IMR-90 (cell line): ENCODE data around the gene TYRP1. TPM values are rescaled to one million over a fixed set of nuclear protein-coding genes. Genes with fewer than 3 reads are reported as not detected.

ENCODE experiments used
- ATAC-seq: fragments of 200-7000 bp; cut with Tn5 transposase; 2 replicates; pipeline ENCODE4 v1.9.1; 2020; ENCODE audit warnings: low read depth, mild to moderate bottlenecking, moderate library complexity
- BruUV-seq: library from RNA; stranded (reverse); fragments of 400-500 nt; replicated peaks from 2 replicates; lab custom pipeline; 2021; lab: Mats Ljungman, UMichigan
- CTCF ChIA-PET: fragments of 300-600 bp; formaldehyde crosslinking; extraction: SDS; loops from one replicate; lab custom pipeline; 2021; ENCODE audit warnings: antibody characterized with exemption; lab: Yijun Ruan, JAX
- POLR2A ChIA-PET: fragments of 300-600 bp; sonication (Branson Sonifier 250); formaldehyde crosslinking; loops from one replicate; lab custom pipeline; 2022; ENCODE audit warnings: antibody characterized with exemption; ENCODE audit not compliant: unreplicated experiment; lab: Charles Lee
- DNase-seq: peaks from one replicate; pipeline ENCODE4 v3.0.0; 2013
- H2AFZ ChIP-seq: replicated peaks from 2 replicates; pipeline ENCODE3; 2013; ENCODE audit warnings: low read length, mild to moderate bottlenecking; ENCODE audit not compliant: poor library complexity
- H2AK5ac ChIP-seq: 2 replicates; pipeline ENCODE4 v1.6.1; 2013; ENCODE audit warnings: low read depth, low read length, inconsistent platforms
- H2AK9ac ChIP-seq: replicated peaks from 2 replicates; pipeline ENCODE3; 2013; ENCODE audit warnings: mild to moderate bottlenecking, low read depth, low read length, moderate library complexity; ENCODE audit not compliant: poor library complexity
- H2BK120ac ChIP-seq: 2 replicates; pipeline ENCODE4 v1.6.1; 2013; ENCODE audit warnings: low read depth, low read length, inconsistent platforms
- H2BK15ac ChIP-seq: 3 replicates; pipeline ENCODE4 v1.6.1; 2013; ENCODE audit warnings: low read depth, low read length, inconsistent platforms
- H2BK20ac ChIP-seq: 2 replicates; pipeline ENCODE4 v1.6.1; 2013; ENCODE audit warnings: low read depth, mild to moderate bottlenecking, inconsistent platforms, low read length, moderate library complexity
- H2BK5ac ChIP-seq: 2 replicates; pipeline ENCODE4 v1.6.1; 2013; ENCODE audit warnings: mild to moderate bottlenecking, low read depth, low read length, inconsistent platforms; ENCODE audit not compliant: poor library complexity, severe bottlenecking
- H3K14ac ChIP-seq: replicated peaks from 2 replicates; pipeline ENCODE4 v1.6.1; 2013; ENCODE audit warnings: low read depth, low read length, inconsistent platforms
- H3K18ac ChIP-seq: 2 replicates; pipeline ENCODE4 v1.6.1; 2013; ENCODE audit warnings: low read depth, low read length, control low read depth
- H3K23ac ChIP-seq: 2 replicates; pipeline ENCODE4 v1.6.1; 2013; ENCODE audit warnings: low read depth, low read length, inconsistent platforms
- H3K27ac ChIP-seq: 2 replicates; pipeline ENCODE4 v1.5.1; 2013; ENCODE audit warnings: mild to moderate bottlenecking, control low read depth, low read length; ENCODE audit not compliant: insufficient read depth
- H3K27me3 ChIP-seq: 2 replicates; pipeline ENCODE4 v1.6.1; 2013; ENCODE audit warnings: low read length; ENCODE audit not compliant: control insufficient read depth, insufficient read depth
- H3K36me3 ChIP-seq: 2 replicates; pipeline ENCODE4 v1.6.1; 2013; ENCODE audit warnings: low read length, mixed read lengths; ENCODE audit not compliant: control insufficient read depth, insufficient read depth
- H3K4ac ChIP-seq: 2 replicates; pipeline ENCODE4 v1.6.1; 2013; ENCODE audit warnings: low read depth, low read length, inconsistent platforms
- H3K4me1 ChIP-seq: 2 replicates; pipeline ENCODE4 v1.6.1; 2013; ENCODE audit warnings: low read length, mixed read lengths; ENCODE audit not compliant: control insufficient read depth, insufficient read depth
- H3K4me2 ChIP-seq: 2 replicates; pipeline ENCODE4 v1.6.1; 2013; ENCODE audit warnings: low read depth, mild to moderate bottlenecking, control low read depth, low read length, moderate library complexity
- H3K4me3 ChIP-seq: 2 replicates; pipeline ENCODE4 v1.5.1; 2013; ENCODE audit warnings: low read depth, mild to moderate bottlenecking, control low read depth, low read length, moderate library complexity; ENCODE audit not compliant: insufficient read depth
- H3K56ac ChIP-seq: 2 replicates; pipeline ENCODE4 v1.6.1; 2013; ENCODE audit warnings: low read length, inconsistent platforms; ENCODE audit not compliant: insufficient read depth; ENCODE audit errors: extremely low read depth
- H3K79me1 ChIP-seq, 2 experiments: 2 replicates each; pipeline ENCODE4 v1.6.1; 2013; ENCODE audit warnings: low read length in 2 of 2, inconsistent platforms in 1 of 2, low read depth in 1 of 2
- H3K9ac ChIP-seq: 2 replicates; pipeline ENCODE4 v1.6.1; 2013; ENCODE audit warnings: low read depth, low read length, control low read depth
- H3K9me1 ChIP-seq: 2 replicates; pipeline ENCODE4 v1.6.1; 2013; ENCODE audit warnings: low read length, inconsistent platforms; ENCODE audit not compliant: insufficient read depth
- H3K9me3 ChIP-seq: 2 replicates; pipeline ENCODE4 v1.6.1; 2013; ENCODE audit warnings: low read length; ENCODE audit not compliant: control insufficient read depth, insufficient read depth
- H4K20me1 ChIP-seq: 2 replicates; pipeline ENCODE4 v1.6.1; 2013; ENCODE audit warnings: low read length, inconsistent platforms; ENCODE audit not compliant: insufficient read depth
- H4K5ac ChIP-seq: 2 replicates; pipeline ENCODE4 v1.6.1; 2013; ENCODE audit warnings: mild to moderate bottlenecking, low read depth, low read length, control low read depth
- H4K8ac ChIP-seq, 2 experiments: 2 replicates each; pipeline ENCODE4 v1.6.1; 2013; ENCODE audit warnings: low read depth in 2 of 2, low read length in 2 of 2, control low read depth in 1 of 2, inconsistent platforms in 1 of 2
- H4K91ac ChIP-seq: 2 replicates; pipeline ENCODE4 v1.6.1; 2013; ENCODE audit warnings: low read depth, low read length, inconsistent platforms; ENCODE audit not compliant: insufficient read depth
- BHLHE40 ChIP-seq: fragments of 150-350 bp; IDR thresholded peaks from 2 replicates; pipeline ENCODE4 v1.6.1; 2016; ENCODE audit warnings: mild to moderate bottlenecking, low read depth, low read length
- CHD1 ChIP-seq: IDR thresholded peaks from 2 replicates; pipeline ENCODE4 v1.6.1; 2012; ENCODE audit warnings: low read depth, low read length, improper control_type of control experiment
- FOS ChIP-seq: fragments of 150-350 bp; IDR thresholded peaks from 2 replicates; pipeline ENCODE4 v1.6.1; 2016; ENCODE audit warnings: low read depth, low read length
- MAZ ChIP-seq: IDR thresholded peaks from 2 replicates; pipeline ENCODE4 v1.6.1; 2012; ENCODE audit warnings: low read depth, mild to moderate bottlenecking, low read length, improper control_type of control experiment, moderate library complexity, borderline replicate concordance
- NFE2L2 ChIP-seq: fragments of 150-350 bp; IDR thresholded peaks from 2 replicates; pipeline ENCODE4 v1.6.1; 2016; ENCODE audit warnings: low read depth, mild to moderate bottlenecking, low read length
- RFX5 ChIP-seq: IDR thresholded peaks from 2 replicates; pipeline ENCODE4 v1.8.0; 2012; ENCODE audit warnings: low read depth, mild to moderate bottlenecking, low read length, moderate library complexity
- WGBS, 2 experiments: methylation state at CpG; one replicate each; pipeline versions ENCODE4 v1.1.5 to v1.1.7; 2013; ENCODE audit warnings: missing lambda C conversion rate in 2 of 2; ENCODE audit not compliant: insufficient read length in 1 of 2; ENCODE audit errors: extremely low coverage in 2 of 2; 5-methylcytosine and 5-hydroxymethylcytosine counted together
- dilution Hi-C: fragments of 300-500 bp; cut with HindIII; formaldehyde crosslinking; loops from one replicate; pipeline ENCODE4 v1.14.3; 2018; ENCODE audit warnings: low sequenced_read_pairs; ENCODE audit not compliant: unreplicated experiment
- in situ Hi-C: fragments of 300-500 bp; cut with MboI; formaldehyde crosslinking; loops from 3 replicates; pipeline ENCODE4 v1.14.3; 2019; ENCODE audit warnings: low sequenced_read_pairs, inconsistent platforms, mixed read lengths
- intact Hi-C: fragments of 100-400 bp; cut with micrococcal nuclease; formaldehyde crosslinking; loops from 2 replicates; pipeline ENCODE4 v1.10.0; 2022
- polyA plus RNA-seq, 3 experiments: library from polyadenylated mRNA; depleted of rRNA; stranded (reverse); fragments of >200 nt; gene quantifications; 2 replicates each; pipeline ENCODE4 v1.2.3, GENCODE V29; 2012; ENCODE audit warnings: low replicate concordance in 1 of 3
- total RNA-seq: library from RNA; depleted of rRNA; stranded (reverse); fragments of >200 nt; gene quantifications from 2 replicates; pipeline ENCODE4 v1.2.3, GENCODE V29; 2012
- TF ChIP-seq, protein P1 (sequence below): fragments of 150-350 bp; IDR thresholded peaks from 2 replicates; pipeline ENCODE4 v1.6.1; 2017; ENCODE audit warnings: mild to moderate bottlenecking, antibody characterized with exemption, low read length, low read depth
- TF ChIP-seq, protein P2 (sequence below): conservative IDR thresholded peaks from 2 replicates; pipeline ENCODE4 v1.5.1; 2012; ENCODE audit warnings: mild to moderate bottlenecking, low read depth, low read length, improper control_type of control experiment
- TF ChIP-seq, protein P3 (sequence below): fragments of 150-350 bp; IDR thresholded peaks from 2 replicates; pipeline ENCODE4 v1.6.1; 2016; ENCODE audit warnings: low read depth, mild to moderate bottlenecking, low read length, moderate library complexity, borderline replicate concordance

The TYRP1 gene
- total and polyA plus RNA-seq, 2 of the 4 experiments (the other 2 are of a cell fraction), result 0.60 to 0.90 TPM

DNA sequence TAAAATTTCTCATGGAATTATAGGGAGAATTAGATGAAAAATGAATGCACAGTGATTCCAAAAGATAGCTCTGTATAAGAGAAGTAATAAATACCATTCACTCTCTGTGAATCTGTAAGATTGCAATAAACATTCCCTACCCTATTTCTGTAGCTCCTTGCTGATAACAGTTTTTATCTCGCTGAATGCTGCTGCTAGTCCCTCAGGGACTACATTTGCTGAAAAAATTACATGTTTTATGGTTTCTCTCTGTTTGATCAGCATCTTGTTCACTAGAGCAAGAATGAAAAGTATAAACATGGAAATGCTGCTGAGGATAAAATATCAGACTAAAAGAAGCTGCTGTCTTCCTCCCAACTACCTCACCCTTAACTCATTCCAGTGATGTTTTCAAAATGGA is 44.3 kb upstream of the TYRP1 start:
- H3K4me2 ChIP-seq, result no peak overlapping the region
- H4K5ac ChIP-seq, result no peak overlapping the region
- in situ Hi-C loops, result no loop called here
- H2BK15ac ChIP-seq, result no peak overlapping the region
- no TSS peak for BruUV-seq
- H2BK20ac ChIP-seq, result no peak overlapping the region
- H2AFZ ChIP-seq, result no peak overlapping the region
- CTCF ChIA-PET, result interaction anchor here (0.5 to 2.4 kb wide), 3 partner anchors 9 to 42 kb away, joined by 3 to 10 read pairs (median 3); no protein-coding TSS in a partner anchor
- no peak overlapping the region for H2BK120ac ChIP-seq
- dilution Hi-C loops, result no loop called here
- H3K4me3 ChIP-seq, result no peak overlapping the region
- H3K14ac ChIP-seq, result no peak overlapping the region
- no peak overlapping the region for H3K4ac ChIP-seq
- no peak overlapping the region for H2AK9ac ChIP-seq
- no peak overlapping the region for H3K9ac ChIP-seq
- no peak overlapping the region for H2BK5ac ChIP-seq
- no peak overlapping the region for H4K8ac ChIP-seq
- H4K91ac ChIP-seq, result no peak overlapping the region
- no peaks in the 10 kb centered on the region for H3K4me1 ChIP-seq
- POLR2A ChIA-PET, result no interaction called here
- H3K79me1 ChIP-seq, result no peaks in the 10 kb centered on the region
- no peak overlapping the region for H2AK5ac ChIP-seq
- intact Hi-C loops, result no loop called here
- no peak overlapping the region for H3K27ac ChIP-seq
- no peaks in the 10 kb centered on the region for H3K9me3 ChIP-seq
- no peaks in the 10 kb centered on the region for H4K20me1 ChIP-seq
- TF ChIP-seq FOS (no peak), RFX5 (no peak), BHLHE40 (no peak), MAZ (no peak), NFE2L2 (no peak), CHD1 (no peak)
- TF ChIP-seq, protein P1, sequence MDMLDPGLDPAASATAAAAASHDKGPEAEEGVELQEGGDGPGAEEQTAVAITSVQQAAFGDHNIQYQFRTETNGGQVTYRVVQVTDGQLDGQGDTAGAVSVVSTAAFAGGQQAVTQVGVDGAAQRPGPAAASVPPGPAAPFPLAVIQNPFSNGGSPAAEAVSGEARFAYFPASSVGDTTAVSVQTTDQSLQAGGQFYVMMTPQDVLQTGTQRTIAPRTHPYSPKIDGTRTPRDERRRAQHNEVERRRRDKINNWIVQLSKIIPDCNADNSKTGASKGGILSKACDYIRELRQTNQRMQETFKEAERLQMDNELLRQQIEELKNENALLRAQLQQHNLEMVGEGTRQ, result no peak
- TF ChIP-seq, protein P2, sequence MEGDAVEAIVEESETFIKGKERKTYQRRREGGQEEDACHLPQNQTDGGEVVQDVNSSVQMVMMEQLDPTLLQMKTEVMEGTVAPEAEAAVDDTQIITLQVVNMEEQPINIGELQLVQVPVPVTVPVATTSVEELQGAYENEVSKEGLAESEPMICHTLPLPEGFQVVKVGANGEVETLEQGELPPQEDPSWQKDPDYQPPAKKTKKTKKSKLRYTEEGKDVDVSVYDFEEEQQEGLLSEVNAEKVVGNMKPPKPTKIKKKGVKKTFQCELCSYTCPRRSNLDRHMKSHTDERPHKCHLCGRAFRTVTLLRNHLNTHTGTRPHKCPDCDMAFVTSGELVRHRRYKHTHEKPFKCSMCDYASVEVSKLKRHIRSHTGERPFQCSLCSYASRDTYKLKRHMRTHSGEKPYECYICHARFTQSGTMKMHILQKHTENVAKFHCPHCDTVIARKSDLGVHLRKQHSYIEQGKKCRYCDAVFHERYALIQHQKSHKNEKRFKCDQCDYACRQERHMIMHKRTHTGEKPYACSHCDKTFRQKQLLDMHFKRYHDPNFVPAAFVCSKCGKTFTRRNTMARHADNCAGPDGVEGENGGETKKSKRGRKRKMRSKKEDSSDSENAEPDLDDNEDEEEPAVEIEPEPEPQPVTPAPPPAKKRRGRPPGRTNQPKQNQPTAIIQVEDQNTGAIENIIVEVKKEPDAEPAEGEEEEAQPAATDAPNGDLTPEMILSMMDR, result no peak
- TF ChIP-seq, protein P3, sequence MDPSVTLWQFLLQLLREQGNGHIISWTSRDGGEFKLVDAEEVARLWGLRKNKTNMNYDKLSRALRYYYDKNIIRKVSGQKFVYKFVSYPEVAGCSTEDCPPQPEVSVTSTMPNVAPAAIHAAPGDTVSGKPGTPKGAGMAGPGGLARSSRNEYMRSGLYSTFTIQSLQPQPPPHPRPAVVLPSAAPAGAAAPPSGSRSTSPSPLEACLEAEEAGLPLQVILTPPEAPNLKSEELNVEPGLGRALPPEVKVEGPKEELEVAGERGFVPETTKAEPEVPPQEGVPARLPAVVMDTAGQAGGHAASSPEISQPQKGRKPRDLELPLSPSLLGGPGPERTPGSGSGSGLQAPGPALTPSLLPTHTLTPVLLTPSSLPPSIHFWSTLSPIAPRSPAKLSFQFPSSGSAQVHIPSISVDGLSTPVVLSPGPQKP, result no peak
- H3K27me3 ChIP-seq, result no peaks in the 10 kb centered on the region
- no peak overlapping the region for H3K23ac ChIP-seq
- H3K56ac ChIP-seq, result no peak overlapping the region
- ATAC-seq (no peak), DNase-seq (no peak)
- H3K36me3 ChIP-seq, result no peaks in the 10 kb centered on the region
- no CpG with 5 or more reads among the region's 1 CpG for WGBS, 2 experiments
- H3K9me1 ChIP-seq, result no peaks in the 10 kb centered on the region
- no peak overlapping the region for H3K18ac ChIP-seq
